Fibroblast of mammary gland (primary cell): Measurements from ENCODE around the gene C10orf90.

Source experiments
- DNase-seq: peaks from one replicate; pipeline ENCODE4 v3.0.0-alpha.2; 2010; ENCODE audit warnings: low read depth
- H3K4me3 ChIP-seq: 2 replicates; pipeline ENCODE4 v1.5.1; 2011; ENCODE audit warnings: low read depth, mild to moderate bottlenecking, low read length, moderate library complexity; ENCODE audit not compliant: control insufficient read depth
- TF ChIP-seq, protein P1 (sequence below): conservative IDR thresholded peaks from 2 replicates; pipeline ENCODE4 v1.5.1; 2011; ENCODE audit warnings: low read depth, low read length, inconsistent platforms; ENCODE audit not compliant: control insufficient read depth, insufficient read depth

Gene C10orf90

DNA sequence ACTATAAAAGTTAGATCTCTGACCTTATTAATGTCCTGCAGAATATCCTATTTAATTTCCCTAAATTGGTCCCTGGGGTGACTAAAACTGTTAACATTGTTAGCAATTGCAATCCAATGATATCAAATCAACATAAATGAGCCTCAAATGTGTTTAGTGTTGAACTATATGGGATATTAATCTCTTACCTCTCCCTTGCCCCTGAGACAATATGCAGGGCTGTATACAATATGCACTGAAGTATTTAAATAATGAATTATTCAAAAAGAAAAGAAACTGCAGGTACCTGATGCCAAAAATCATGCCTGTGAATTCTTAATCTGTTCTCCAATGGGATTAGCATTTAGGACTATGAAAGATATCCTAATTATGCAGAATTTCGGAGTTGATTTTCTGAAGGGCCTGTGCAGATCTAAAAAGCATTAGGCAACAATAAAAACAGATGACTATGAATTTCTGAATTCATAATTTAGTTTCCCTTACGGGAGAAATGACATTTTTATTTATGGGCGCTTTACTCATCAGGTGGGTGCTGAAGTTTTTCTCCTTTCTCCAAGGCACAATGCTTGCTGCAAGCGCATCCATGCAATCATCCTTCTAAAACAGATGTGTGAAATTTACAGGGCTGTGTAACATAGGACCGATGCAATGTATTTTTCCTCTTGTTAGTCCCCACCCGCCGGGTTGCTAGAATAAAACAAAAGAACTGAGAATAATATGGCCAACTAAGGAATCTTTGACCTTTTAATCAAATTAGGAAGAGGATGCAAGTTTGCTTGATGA is 5.4 kb upstream of the C10orf90 start:
- DNase-seq, result no peak
- TF ChIP-seq, protein P1, sequence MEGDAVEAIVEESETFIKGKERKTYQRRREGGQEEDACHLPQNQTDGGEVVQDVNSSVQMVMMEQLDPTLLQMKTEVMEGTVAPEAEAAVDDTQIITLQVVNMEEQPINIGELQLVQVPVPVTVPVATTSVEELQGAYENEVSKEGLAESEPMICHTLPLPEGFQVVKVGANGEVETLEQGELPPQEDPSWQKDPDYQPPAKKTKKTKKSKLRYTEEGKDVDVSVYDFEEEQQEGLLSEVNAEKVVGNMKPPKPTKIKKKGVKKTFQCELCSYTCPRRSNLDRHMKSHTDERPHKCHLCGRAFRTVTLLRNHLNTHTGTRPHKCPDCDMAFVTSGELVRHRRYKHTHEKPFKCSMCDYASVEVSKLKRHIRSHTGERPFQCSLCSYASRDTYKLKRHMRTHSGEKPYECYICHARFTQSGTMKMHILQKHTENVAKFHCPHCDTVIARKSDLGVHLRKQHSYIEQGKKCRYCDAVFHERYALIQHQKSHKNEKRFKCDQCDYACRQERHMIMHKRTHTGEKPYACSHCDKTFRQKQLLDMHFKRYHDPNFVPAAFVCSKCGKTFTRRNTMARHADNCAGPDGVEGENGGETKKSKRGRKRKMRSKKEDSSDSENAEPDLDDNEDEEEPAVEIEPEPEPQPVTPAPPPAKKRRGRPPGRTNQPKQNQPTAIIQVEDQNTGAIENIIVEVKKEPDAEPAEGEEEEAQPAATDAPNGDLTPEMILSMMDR, result no peak
- no peak overlapping the region for H3K4me3 ChIP-seq

DNA sequence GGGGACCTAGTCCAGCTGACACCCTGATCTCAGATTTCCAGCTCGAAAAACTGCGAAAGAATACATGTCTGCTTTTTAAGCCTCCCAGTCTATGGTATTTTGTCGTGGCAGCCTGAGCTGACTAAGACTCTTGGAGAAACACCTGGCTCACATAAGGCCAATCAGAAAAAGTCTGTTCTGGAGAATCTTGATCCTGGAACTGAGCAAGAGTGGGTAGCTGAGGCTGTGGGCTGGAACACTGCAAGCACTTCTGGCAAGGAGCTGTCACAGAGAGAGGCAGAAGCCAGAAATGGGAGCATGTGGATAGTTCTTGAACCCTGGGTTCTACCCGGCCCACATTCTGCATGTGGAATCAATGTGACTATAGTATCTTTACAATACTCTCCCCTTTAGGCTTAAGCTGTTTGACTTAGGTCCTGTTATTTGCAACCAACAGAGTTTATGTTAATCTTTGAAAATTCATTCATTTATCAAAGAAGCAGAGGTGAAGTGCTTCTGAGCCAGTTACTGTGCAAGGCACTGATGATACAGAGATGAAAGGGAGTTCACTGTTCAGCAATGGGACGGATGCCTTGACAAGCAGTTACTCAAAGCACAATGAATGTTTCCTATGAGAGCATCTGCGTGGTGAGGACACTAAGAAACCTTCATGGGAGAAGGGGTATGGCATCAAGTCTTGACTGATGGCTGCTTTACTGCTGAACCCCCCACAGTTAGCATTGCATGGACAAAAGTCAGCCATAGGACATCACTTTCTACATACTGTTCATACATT is 4.4 kb upstream of the C10orf90 start:
- no peak overlapping the region for H3K4me3 ChIP-seq
- TF ChIP-seq, protein P1, result no peak
- no peak for DNase-seq

DNA sequence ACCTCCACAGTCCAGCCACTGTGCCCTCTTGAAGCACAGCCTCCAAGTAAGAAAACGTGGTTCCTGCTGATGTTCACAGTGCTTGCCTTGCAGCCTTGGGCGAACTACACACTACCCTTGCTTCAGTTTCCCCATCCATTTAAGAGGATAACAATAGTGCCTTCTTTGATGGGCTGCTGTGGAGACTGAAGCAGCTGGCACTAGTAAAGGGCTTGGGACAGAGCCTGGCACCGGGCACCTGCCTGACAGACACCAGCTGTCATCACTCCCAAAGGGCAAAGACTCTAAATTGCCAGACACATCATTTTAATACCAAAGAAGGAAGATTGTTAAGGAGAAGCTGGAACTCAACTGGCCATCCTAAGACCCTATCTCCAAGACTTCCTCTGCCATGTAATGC is 3.1 kb upstream of the C10orf90 start:
- TF ChIP-seq, protein P1, result no peak

DNA sequence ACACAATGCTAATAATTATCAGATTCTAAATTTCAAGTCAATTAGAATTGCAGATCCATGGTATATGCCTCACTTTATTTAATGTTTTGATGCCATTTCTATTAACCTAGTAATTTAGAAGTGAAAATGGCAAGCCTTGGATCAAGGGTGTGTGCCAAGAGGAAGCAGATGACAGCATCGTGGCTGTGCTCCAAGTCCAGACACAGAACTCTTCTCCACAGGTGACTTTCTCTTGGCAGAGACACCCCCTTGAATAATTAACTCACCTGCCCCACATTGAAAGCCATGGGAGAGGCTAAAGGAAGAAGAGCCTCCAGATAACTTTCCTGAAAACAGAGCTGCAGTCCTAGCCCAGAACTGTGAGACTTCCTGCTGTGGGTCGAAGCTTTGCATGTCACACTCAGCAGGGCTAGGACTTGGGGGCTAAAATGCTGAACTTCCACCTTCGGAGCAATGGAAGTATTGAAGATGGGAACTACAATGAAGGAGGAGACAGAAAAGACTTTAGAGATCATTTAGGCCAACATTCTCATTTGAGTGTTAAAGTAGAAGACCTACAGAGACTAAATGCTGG is 996 bp upstream of the C10orf90 start:
- DNase-seq, result no peak
- TF ChIP-seq, protein P1, result no peak
- H3K4me3 ChIP-seq, result no peak overlapping the region

More for the DNA sequence above, 3.1 kb upstream of the C10orf90 start:
- no peak for DNase-seq
- H3K4me3 ChIP-seq, result no peak overlapping the region

DNA sequence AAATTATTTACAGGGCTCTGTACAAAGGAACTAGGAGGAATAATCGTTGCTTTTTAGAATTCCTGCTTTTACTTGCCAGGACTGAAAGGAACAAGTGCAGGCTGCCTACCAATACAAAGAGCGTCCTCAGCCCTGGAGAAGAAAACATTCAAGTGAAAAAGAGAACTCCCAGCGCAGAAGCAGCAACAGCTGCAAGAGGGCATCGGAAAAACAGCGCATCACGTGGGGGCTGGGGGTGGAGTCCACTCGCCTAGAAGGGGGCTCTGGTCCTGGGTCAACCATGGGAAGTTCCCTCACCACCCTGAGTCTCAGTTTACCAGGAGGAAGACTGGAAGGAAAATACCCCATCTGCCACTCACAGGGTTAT is 385 bp upstream of the C10orf90 start:
- DNase-seq, result no peak
- TF ChIP-seq, protein P1, result no peak

DNA sequence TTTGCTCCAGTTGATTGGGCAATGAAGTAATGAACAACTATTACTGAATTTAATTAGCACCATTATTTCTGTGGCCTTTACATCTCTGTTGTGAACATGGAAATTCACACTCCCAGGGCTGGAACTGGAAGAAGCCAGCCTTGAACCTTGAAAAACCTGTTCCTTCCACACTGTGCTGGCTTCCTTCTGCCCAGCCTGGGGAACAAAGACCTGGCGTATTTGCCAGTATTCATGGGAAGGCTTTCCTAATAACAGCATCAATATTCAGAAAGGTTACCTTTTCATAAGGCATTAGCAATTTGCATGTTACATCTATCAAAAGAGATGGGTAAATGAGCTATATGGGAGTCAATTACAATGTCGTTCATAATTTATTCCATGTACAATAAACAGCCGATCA is 1.3 kb downstream of the C10orf90 start:
- DNase-seq, result no peak
- H3K4me3 ChIP-seq, result no peak overlapping the region
- TF ChIP-seq, protein P1, result no peak

More for the DNA sequence above, 385 bp upstream of the C10orf90 start:
- no peak overlapping the region for H3K4me3 ChIP-seq
